Sigmoid colon (tissue), 7 donors: Measurements from ENCODE around the gene GRM3. TPM values are rescaled to one million over a fixed set of nuclear protein-coding genes. Genes with fewer than 3 reads are reported as not detected.

Experiments used
- DNase-seq: peaks from one replicate; pipeline ENCODE4 v3.0.0-alpha.2; 2019
- H3K27ac ChIP-seq, 4 donors: fragments of 200-600 bp; sonication (generic); one replicate each; pipeline ENCODE4 v1.5.1; 2016 to 2019; ENCODE audit warnings: mild to moderate bottlenecking in 1 of 4
- H3K27me3 ChIP-seq, 3 donors: fragments of 200-600 bp; sonication (generic); one replicate each; pipeline ENCODE4 v1.5.1; 2019; ENCODE audit warnings: mild to moderate bottlenecking in 1 of 3
- H3K36me3 ChIP-seq, 4 donors: fragments of 200-600 bp; sonication (generic); one replicate each; pipeline ENCODE4 v1.5.1; 2016 to 2019
- H3K4me1 ChIP-seq, 4 donors: fragments of 200-600 bp; sonication (generic); one replicate each; pipeline ENCODE4 v1.5.1; 2017 to 2019
- H3K4me3 ChIP-seq, 4 donors: fragments of 200-600 bp; sonication (generic); one replicate each; pipeline ENCODE4 v1.5.1; 2017 to 2019; ENCODE audit warnings: mild to moderate bottlenecking in 2 of 4, moderate library complexity in 1 of 4
- H3K9me3 ChIP-seq, 4 donors: fragments of 200-600 bp in 3 of 4; sonication (generic) in 3 of 4; one replicate each; pipeline versions ENCODE4 v1.5.1 to v1.6.1; 2013 to 2019
- EP300 ChIP-seq, 4 donors: sonication (generic); formaldehyde crosslinking; IDR thresholded peaks; one replicate each; pipeline ENCODE4 v1.6.1; 2017; ENCODE audit warnings: antibody characterized with exemption in 4 of 4
- POLR2A ChIP-seq, 2 donors: fragments of 450-650 bp; IDR thresholded peaks; one replicate each; pipeline ENCODE4 v1.6.1; 2016; ENCODE audit warnings: antibody characterized with exemption in 2 of 2, mild to moderate bottlenecking in 2 of 2, moderate library complexity in 2 of 2
- POLR2AphosphoS5 ChIP-seq, 4 donors: sonication (generic); formaldehyde crosslinking; IDR thresholded peaks; one replicate each; pipeline ENCODE4 v1.6.1; 2017; ENCODE audit warnings: antibody characterized with exemption in 4 of 4
- whole genome bisulfite sequencing, 2 donors: extraction: QIAGEN DNeasy Blood & Tissue Kit; methylation state at CpG; one replicate each; pipeline ENCODE4 v1.1.7; 2013; 5-methylcytosine and 5-hydroxymethylcytosine counted together
- intact Hi-C: fragments of 100-400 bp; cut with DNase I; formaldehyde crosslinking; loops from one replicate; pipeline ENCODE4 v1.15.1; 2023
- polyA plus RNA-seq, 3 donors: library from polyadenylated mRNA; stranded (reverse); fragments of 200-250 nt; gene quantifications; one replicate each; pipeline ENCODE4 v1.2.3, GENCODE V29; 2013
- total RNA-seq, 4 donors: library from RNA; depleted of rRNA; stranded (reverse); fragments of >200 nt; gene quantifications; one replicate each; pipeline ENCODE4 v1.1.0, GENCODE V29; 2016
- TF ChIP-seq, protein P1 (sequence below), 4 experiments: fragments of 450-650 bp in 3 of 4; fragments of 200-600 bp in 1 of 4; IDR thresholded peaks; one replicate each; pipeline ENCODE4 v1.5.1; 2016 to 2019; ENCODE audit warnings: antibody characterized with exemption in 4 of 4, mild to moderate bottlenecking in 3 of 4, moderate library complexity in 2 of 4
- donor health status: healthy with polysubstance abuse.
- donor health status: Bipolar disorder and iron deficiency.
- donor health status: healthy.

GRM3 gene
- total and polyA plus RNA-seq, 7 donors, result 1.4 TPM; not detected in 6

DNA sequence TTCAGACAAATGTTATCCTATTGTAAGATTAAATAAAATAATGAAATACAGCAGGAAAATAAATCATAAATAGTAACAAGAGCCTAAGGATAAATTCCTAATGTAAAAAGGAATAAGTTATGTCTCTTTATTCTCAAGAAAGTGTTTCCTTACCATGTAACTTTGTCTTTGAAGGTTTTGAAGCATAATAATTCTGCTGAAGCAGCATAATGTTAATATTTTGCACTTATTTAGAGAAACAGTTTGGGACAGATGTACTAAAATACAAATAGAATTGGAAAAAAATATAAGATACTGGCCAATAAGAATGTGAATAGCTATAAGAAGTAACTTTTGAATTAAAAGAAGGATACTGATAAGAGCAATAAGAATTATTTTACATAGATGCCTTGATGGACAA is 45.7 kb downstream of the GRM3 start:
- intact Hi-C loops, result no loop called here
- Histone ChIP-seq H3K27me3 (no peaks in the 10 kb centered on the region), H3K9me3 (no peaks in the 10 kb centered on the region), H3K4me3 (no peak overlapping the region), H3K4me1 (no peaks in the 10 kb centered on the region), H3K27ac (no peak overlapping the region), H3K36me3 (no peaks in the 10 kb centered on the region)
- no peak for TF ChIP-seq EP300 (IDR thresholded peaks at IDR 0.05)
- TF ChIP-seq POLR2A (IDR thresholded peaks at IDR 0.05), result no peak
- TF ChIP-seq, protein P1, sequence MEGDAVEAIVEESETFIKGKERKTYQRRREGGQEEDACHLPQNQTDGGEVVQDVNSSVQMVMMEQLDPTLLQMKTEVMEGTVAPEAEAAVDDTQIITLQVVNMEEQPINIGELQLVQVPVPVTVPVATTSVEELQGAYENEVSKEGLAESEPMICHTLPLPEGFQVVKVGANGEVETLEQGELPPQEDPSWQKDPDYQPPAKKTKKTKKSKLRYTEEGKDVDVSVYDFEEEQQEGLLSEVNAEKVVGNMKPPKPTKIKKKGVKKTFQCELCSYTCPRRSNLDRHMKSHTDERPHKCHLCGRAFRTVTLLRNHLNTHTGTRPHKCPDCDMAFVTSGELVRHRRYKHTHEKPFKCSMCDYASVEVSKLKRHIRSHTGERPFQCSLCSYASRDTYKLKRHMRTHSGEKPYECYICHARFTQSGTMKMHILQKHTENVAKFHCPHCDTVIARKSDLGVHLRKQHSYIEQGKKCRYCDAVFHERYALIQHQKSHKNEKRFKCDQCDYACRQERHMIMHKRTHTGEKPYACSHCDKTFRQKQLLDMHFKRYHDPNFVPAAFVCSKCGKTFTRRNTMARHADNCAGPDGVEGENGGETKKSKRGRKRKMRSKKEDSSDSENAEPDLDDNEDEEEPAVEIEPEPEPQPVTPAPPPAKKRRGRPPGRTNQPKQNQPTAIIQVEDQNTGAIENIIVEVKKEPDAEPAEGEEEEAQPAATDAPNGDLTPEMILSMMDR (IDR thresholded peaks at IDR 0.05), result no peak
- no peak for TF ChIP-seq POLR2AphosphoS5 (IDR thresholded peaks at IDR 0.05)
- DNase-seq, result no peak

GRCh38 chr7:86692755-86693154 is 49.0 kb downstream of the GRM3 start:
- Histone ChIP-seq H3K9me3 (no peaks in the 10 kb centered on the region), H3K27ac (no peak overlapping the region), H3K4me3 (no peak overlapping the region), H3K4me1 (no peaks in the 10 kb centered on the region), H3K36me3 (no peaks in the 10 kb centered on the region), H3K27me3 (no peaks in the 10 kb centered on the region)
- WGBS, 2 donors, result 82 to 83% methylated on average over 2 of the region's 2 CpGs
- DNase-seq, result no peak
- intact Hi-C loops, result no loop called here
- TF ChIP-seq, protein P1 (IDR thresholded peaks at IDR 0.05), result no peak

DNA sequence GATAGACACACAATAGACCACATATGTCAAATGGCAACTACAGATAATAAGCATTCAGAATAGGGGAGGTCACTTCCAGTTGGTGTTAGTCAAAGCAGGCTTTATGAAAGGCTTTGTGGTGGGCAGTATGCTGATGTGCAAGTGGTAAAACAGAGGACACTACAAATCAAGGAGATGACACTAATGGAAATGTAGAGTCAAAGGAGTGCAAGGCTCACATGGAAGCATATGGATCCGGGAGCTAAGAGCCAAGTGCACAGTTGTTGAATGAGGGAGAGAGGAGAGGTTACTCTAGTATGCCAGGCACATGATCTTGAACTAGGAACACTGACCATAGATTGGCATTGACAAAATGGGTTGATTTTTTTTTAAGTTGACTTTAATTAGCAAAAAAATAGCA is 62.7 kb downstream of the GRM3 start:
- H3K27me3 ChIP-seq, result no peaks in the 10 kb centered on the region
- intact Hi-C loops, result no loop called here
- 76 to 78% methylated on average over 1 of the region's 1 CpG for WGBS, 2 donors
- TF ChIP-seq POLR2A (IDR thresholded peaks at IDR 0.05), result no peak
- TF ChIP-seq EP300 (IDR thresholded peaks at IDR 0.05), result no peak
- TF ChIP-seq, protein P1 (IDR thresholded peaks at IDR 0.05), result no peak
- no peak for TF ChIP-seq POLR2AphosphoS5 (IDR thresholded peaks at IDR 0.05)
- no peaks in the 10 kb centered on the region for H3K4me1 ChIP-seq
- no peak for DNase-seq
- no peaks in the 10 kb centered on the region for H3K9me3 ChIP-seq
- no peaks in the 10 kb centered on the region for H3K36me3 ChIP-seq
- H3K4me3 ChIP-seq, result no peak overlapping the region
- H3K27ac ChIP-seq, result no peak overlapping the region

- Histone ChIP-seq H3K4me3 (no peak overlapping the region), H3K27me3 (no peaks in the 10 kb centered on the region), H3K4me1 (no peaks in the 10 kb centered on the region), H3K27ac (no peak overlapping the region), H3K36me3 (no peaks in the 10 kb centered on the region), H3K9me3 (no peaks in the 10 kb centered on the region)
- TF ChIP-seq, protein P1 (IDR thresholded peaks at IDR 0.05), result no peak
- no peak for TF ChIP-seq POLR2AphosphoS5 (IDR thresholded peaks at IDR 0.05)
- no peak for TF ChIP-seq POLR2A (IDR thresholded peaks at IDR 0.05)
- no peak for TF ChIP-seq EP300 (IDR thresholded peaks at IDR 0.05)
- intact Hi-C loops, result no loop called here
- no peak for DNase-seq
- 67 to 76% methylated on average over 6 of the region's 6 CpGs for WGBS, 2 donors
Observed at GRCh38 chr7:86708031-86708680, 64.4 kb downstream of the GRM3 start.

DNA sequence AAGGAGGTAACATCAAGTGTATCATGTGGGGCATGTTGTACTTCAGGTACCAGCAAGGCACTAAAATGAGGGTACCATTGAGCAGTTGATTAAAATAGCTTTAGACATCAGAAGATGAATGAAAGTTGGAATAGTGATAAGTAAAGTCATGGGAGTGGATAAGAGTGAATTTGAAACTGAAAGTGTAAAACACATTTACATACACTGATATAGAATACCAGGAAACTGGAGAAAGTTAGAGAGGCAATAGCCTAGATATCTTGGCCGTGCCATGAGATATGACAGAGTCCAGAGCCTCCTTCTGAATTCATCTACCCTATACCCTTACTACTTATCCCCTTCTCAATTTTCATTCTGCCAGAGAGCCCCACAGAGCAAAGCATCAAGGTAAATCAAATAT is 76.6 kb downstream of the GRM3 start:
- intact Hi-C loops, result no loop called here
- WGBS, 2 donors, result 34 to 74% methylated on average over 1 of the region's 1 CpG
- no peak for DNase-seq
- Histone ChIP-seq H3K4me1 (no peaks in the 10 kb centered on the region), H3K9me3 (peaks cover 0 to 3% (median 0%) of the 10 kb centered on the region in 4 donors), H3K4me3 (no peak overlapping the region), H3K27ac (no peak overlapping the region), H3K27me3 (no peaks in the 10 kb centered on the region), H3K36me3 (no peaks in the 10 kb centered on the region)
- no peak for TF ChIP-seq POLR2AphosphoS5 (IDR thresholded peaks at IDR 0.05)
- TF ChIP-seq, protein P1 (IDR thresholded peaks at IDR 0.05), result no peak
- no peak for TF ChIP-seq EP300 (IDR thresholded peaks at IDR 0.05)
- no peak for TF ChIP-seq POLR2A (IDR thresholded peaks at IDR 0.05)
